ENCODE measurements around the gene OLFM1. TPM values are rescaled to one million over a fixed set of nuclear protein-coding genes. Genes with fewer than 3 reads are reported as not detected.

OLFM1 gene
- total and polyA plus RNA-seq, 4 donors: 2.0 to 5.9 (median 4.4) TPM

GRCh38 chr9:135135929-135136315 lies 48.5 kb downstream of the OLFM1 start:
- H3K27me3 ChIP-seq (ENCODE audit: control insufficient read depth in 4 of 4, insufficient read depth in 4 of 4, low read length in 3 of 4): peaks cover 0 to 3% (median 0%) of the 10 kb centered on the region in 4 donors
- H3K9ac ChIP-seq (ENCODE audit: low read depth in 1 of 2, low read length in 2 of 2): no peak overlapping the region
- H3K9me3 ChIP-seq (ENCODE audit: control insufficient read depth in 4 of 4, low read length in 3 of 4): peaks cover 0 to 4% (median under 1%) of the 10 kb centered on the region in 4 donors
- no peak overlapping the region for H3K4me3 ChIP-seq (ENCODE audit: low read depth in 1 of 3, low read length in 3 of 3)
- DNase-seq (ENCODE audit: low spot score): no peak
- H3K4me1 ChIP-seq (ENCODE audit: control insufficient read depth in 4 of 4, insufficient read depth in 4 of 4, low read length in 3 of 4): peaks cover 0 to 4% (median 2%) of the 10 kb centered on the region in 4 donors
- no peaks in the 10 kb centered on the region for H3K36me3 ChIP-seq (ENCODE audit: control insufficient read depth in 4 of 4, insufficient read depth in 3 of 4, low read depth in 1 of 4, low read length in 3 of 4)
- no peak for TF ChIP-seq SP1 (IDR thresholded peaks at IDR 0.05)
- no peak for TF ChIP-seq YY1 (IDR thresholded peaks at IDR 0.05)
- no peak for TF ChIP-seq JUND (IDR thresholded peaks at IDR 0.05)
- TF ChIP-seq FOXA1 (IDR thresholded peaks at IDR 0.05): no peak
- TF ChIP-seq REST (IDR thresholded peaks at IDR 0.05): no peak
- TF ChIP-seq MAX (IDR thresholded peaks at IDR 0.05): no peak
- TF ChIP-seq EGR1 (IDR thresholded peaks at IDR 0.05; ENCODE audit: low read depth in 2 of 2): no peak
- TF ChIP-seq RAD21 (IDR thresholded peaks at IDR 0.05): no peak
- TF ChIP-seq CTCF (IDR thresholded peaks at IDR 0.05; ENCODE audit: low read depth, low read length, missing input control): no peak
- TF ChIP-seq HNF4G (IDR thresholded peaks at IDR 0.05): no peak
- TF ChIP-seq FOXA2 (IDR thresholded peaks at IDR 0.05): no peak
- TF ChIP-seq NR2F2 (IDR thresholded peaks at IDR 0.05): no peak
- no peak for TF ChIP-seq HNF4A (conservative IDR thresholded peaks at IDR 0.05)
- no peak for TF ChIP-seq TAF1 (conservative IDR thresholded peaks at IDR 0.05)
- TF ChIP-seq RXRA (IDR thresholded peaks at IDR 0.05): no peak
- TF ChIP-seq, protein P1, sequence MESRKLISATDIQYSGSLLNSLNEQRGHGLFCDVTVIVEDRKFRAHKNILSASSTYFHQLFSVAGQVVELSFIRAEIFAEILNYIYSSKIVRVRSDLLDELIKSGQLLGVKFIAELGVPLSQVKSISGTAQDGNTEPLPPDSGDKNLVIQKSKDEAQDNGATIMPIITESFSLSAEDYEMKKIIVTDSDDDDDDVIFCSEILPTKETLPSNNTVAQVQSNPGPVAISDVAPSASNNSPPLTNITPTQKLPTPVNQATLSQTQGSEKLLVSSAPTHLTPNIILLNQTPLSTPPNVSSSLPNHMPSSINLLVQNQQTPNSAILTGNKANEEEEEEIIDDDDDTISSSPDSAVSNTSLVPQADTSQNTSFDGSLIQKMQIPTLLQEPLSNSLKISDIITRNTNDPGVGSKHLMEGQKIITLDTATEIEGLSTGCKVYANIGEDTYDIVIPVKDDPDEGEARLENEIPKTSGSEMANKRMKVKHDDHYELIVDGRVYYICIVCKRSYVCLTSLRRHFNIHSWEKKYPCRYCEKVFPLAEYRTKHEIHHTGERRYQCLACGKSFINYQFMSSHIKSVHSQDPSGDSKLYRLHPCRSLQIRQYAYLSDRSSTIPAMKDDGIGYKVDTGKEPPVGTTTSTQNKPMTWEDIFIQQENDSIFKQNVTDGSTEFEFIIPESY (IDR thresholded peaks at IDR 0.05): no peak
- no peak for TF ChIP-seq ATF3 (IDR thresholded peaks at IDR 0.05)
- TF ChIP-seq GABPA (IDR thresholded peaks at IDR 0.05 in 1 of 2, conservative IDR thresholded peaks at IDR 0.05 in 1 of 2): no peak
- H3K27ac ChIP-seq (ENCODE audit: low read depth in 1 of 2, low read length in 2 of 2): no peak overlapping the region
- WGBS: 66% methylated on average over 6 of the region's 6 CpGs

Measured in liver (tissue), 9 donors.